Stimulated activated CD8-positive, alpha-beta memory T cell treated with anti-CD3 and anti-CD28 coated beads, Interleukin-12 subunit alpha, Interleukin-12 subunit beta, amount 100 ng/mL, for 1 hour (primary cell): ENCODE results near the gene PURB.
"Not testable (repeated sequence)": the region's sequence is repeated elsewhere in the genome, so short reads cannot be mapped to it uniquely, and the experiment has no call there.

Source experiments
- DNase-seq: peaks from one replicate; pipeline ENCODE4 v3.0.0-alpha.2; 2020; ENCODE audit warnings: low read depth

PURB gene

GRCh38 chr7:44885394-44886317 is at the start of gene PURB:
PURB (minus strand) TSS chr7:44885530; CDS start chr7:44885348, 182 bp downstream.
- peak; percentile 95 for DNase-seq

- DNase-seq = no peak
Observed at GRCh38 chr7:44935016-44935415, 49.7 kb upstream of the PURB start.

- not testable (repeated sequence) for DNase-seq
Observed at GRCh38 chr7:44934510-44934909, 49.2 kb upstream of the PURB start.

- DNase-seq = no peak
Observed at GRCh38 chr7:44930921-44931320, 45.6 kb upstream of the PURB start.

DNA sequence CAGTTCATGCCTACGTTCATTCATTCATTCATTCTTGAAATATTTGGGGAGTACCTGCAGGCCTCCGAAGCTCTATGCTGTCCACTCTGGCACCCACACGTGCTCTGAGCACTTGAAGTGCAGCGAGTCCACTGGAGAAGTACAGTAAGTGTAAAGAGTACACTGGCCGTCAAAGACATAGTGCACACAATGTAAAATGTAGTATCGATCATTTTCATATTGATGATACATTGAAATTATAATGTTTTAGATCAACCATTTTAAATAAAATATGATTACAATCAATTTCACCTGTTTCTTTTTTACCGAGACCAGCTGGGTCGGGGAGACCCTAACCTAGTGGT is 37.0 kb upstream of the PURB start:
- DNase-seq = no peak

DNA sequence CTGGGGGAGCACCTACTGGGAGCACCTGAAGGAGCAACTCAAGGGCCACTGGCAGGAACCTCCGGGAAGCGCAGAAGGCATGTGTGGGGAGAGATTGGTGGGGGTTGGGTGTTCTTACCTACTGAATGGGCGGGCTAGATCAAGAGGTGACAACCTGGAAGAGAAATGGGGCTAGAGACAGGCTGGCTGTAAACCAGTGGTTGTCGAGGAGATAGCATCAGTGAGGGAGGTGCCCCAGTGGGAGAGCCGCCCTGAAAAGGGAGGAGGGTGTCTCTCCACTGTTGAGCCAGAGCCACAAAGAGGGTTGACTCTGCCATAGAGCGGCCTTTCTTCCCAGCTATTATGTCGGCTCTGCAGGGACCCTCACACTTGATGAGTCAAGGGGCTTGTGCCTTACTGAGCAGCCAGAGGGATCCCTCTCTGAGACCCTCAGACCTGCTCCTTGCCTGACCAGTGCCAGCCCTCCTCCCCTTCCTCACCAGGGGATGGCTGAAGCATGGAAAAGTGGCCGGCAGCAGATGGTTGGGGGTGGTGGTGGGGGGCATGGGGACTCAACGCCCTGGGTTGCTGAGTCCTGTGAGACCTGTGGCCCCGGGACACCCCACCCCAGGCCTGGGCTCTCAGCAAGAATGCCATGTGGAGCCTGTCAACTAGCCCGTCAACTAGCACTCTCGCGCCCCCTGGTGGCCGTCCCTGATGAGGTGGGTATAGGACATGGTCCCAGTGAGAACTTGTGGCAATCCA is 36.4 kb upstream of the PURB start:
- DNase-seq = peak; percentile 97

GRCh38 chr7:44920119-44920518 is 34.8 kb upstream of the PURB start:
- DNase-seq = no peak

DNA sequence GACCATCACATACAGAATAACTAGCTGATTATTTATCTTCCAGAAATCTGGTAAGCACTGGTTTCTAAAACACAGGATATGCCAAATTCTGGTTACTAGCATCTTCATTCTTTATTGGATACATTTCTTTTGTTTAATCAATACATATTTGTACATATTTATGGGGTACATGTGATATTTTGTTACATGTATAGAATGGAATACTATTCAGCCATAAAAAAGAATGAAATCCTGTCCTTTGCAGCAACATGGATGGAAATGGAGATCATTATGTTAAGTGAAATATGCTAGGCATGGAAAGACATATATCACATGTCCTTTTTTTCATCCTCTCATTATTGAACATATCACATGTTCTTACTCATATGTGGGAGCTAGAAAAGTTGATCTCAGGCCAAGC is 32.7 kb upstream of the PURB start:
- no peak for DNase-seq

DNA sequence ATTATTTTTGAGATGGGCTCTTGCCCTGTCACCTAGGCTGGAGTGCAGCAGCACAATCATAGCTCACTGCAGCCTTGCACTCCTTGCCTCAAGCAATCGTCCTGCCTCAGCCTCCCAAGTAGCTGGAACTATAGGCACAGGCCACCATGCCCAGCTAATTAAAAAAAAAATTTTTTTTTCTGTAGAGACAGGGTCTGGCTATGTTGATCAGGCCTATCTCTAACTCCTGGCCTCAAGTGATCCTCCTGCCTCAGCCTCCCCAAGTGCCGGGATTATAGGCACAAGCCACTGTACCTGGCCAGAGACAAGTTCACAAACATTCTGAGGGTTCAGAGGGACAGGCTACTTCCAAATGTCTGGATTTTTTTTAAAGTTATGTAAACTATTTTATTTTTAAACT is 32.1 kb upstream of the PURB start:
- DNase-seq = no peak

GRCh38 chr7:44914992-44915607 is 29.8 kb upstream of the PURB start:
- DNase-seq = peak; percentile 20

GRCh38 chr7:44912775-44913347 is 27.5 kb upstream of the PURB start:
- DNase-seq = no peak

GRCh38 chr7:44911911-44912310 is 26.6 kb upstream of the PURB start:
- no peak for DNase-seq

DNA sequence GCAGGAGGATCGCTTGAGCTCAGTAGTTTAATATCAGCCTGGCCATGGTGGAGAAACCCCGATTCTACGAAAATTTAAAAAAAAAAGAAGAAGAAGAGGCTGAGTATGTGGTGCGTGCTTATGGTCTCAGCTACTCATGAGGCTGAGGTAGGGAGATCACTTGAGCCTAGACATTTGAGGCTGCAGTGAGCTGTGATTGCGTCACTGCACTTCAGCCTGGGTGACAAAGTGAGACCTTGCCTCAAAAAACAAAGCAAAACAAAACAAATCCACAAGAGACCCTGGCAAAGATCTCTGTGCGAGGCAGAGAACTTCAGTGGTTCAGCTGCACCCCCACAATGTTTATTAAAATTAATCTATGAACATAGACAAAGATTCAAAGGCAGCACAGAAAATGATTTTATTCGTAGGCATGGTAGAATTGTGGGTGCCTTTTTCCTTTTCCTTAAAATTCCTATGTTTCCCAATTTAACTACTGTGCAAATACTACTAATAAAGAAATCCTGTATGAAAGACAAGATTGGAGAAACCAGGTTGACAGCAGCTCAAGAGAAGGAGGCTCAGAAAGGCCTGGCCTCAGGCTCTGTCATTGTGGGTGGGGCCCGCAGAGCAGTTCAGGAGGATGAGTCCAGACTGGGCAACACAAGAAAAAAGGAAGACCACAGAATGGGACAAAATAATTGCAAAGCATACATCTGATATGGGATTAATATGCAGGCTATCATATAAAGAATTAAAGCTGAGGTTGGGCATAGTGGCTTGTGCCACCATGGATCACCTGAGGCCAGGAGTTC is 24.5 kb upstream of the PURB start:
- no peak for DNase-seq

GRCh38 chr7:44906965-44907364 is 21.6 kb upstream of the PURB start:
- no peak for DNase-seq

- no peak for DNase-seq
Observed at GRCh38 chr7:44905002-44905635, 19.8 kb upstream of the PURB start.

- no peak for DNase-seq
Observed at GRCh38 chr7:44899443-44899842, 14.1 kb upstream of the PURB start.

DNA sequence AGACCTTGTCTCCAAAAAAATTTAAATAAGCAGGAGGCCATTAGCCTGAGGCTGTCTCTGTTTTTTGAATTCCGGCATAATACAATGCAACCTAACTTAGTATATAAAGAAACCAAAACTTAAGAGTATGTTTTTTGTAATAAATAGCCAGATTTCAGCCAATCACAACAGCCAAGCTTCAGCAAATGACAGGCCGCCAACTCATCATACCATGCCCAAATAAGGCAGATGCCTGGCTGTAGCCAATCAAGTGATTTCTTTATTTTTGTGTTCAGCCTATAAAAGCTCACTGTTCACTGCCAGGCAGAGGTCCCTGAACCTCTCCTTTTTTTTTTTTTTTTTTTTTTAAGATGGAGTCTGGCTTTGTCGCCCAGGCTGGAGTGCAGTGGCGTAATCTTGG is 12.7 kb upstream of the PURB start:
- DNase-seq = no peak

GRCh38 chr7:44897309-44897708 is 12.0 kb upstream of the PURB start:
- no peak for DNase-seq

GRCh38 chr7:44894888-44895580 is 9.7 kb upstream of the PURB start:
- DNase-seq = no peak

DNA sequence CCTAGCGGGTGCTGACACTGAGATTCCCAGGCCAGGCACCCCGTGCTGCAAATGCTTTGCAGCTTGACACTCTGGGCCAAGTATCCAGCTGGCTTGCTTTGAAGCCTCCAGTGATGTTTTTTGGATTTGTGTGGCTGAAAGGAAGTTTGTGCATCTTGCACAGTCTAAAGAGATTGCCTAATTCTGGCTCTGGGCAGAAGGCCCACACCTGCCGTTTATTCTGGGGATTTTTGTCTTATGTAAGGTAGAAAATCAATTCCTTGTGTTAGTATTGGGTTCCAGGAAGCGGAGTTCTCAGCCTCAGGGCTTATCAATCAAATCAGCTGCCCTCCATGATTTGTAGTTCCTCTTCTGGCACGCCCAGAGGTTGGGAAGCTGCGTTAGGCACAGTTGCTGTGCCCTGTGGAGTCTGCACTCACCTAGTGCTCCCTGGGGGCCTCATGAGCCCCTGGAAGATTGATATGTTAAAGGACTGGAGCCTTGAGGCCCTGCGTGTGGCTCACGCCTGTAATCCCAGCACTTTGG is 8.4 kb upstream of the PURB start:
- DNase-seq = no peak
